HG02943 (cell line): Measurements from ENCODE around the gene EVX2.

Experiments
- ATAC-seq: cut with Tn5 transposase; IDR thresholded peaks from one replicate; pipeline ENCODE4 v1.9.1; 2021; ENCODE audit warnings: mild to moderate bottlenecking, low read depth, moderate library complexity; ENCODE audit not compliant: unreplicated experiment

Gene EVX2

DNA sequence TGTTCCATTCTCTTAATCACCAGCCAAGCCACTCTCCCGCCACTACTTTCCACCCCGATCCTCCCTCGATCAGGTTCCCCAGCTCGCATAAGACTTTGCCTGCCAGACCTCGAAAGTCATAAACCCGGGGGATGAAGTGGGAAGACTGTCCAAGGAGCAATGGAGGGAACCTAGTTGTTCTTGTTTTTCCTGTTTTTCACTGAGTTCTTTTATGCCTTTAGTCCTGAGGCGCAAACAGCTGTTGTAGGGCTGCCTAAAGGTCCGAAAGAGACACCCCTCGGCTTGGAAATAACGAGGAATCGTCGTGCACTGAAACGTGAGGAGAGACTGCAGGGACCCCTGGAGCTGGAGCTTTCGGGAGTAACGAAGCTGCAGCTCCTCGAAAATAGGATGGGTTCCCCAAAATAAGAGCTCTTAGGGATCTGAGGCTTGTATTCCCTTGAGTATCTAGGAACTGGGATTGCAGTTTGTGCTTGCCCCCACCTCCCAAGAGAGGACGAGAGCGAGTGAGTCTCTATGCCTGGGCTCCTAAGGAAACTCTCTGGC lies 14.1 kb upstream of the EVX2 start:
- ATAC-seq, result no peak

DNA sequence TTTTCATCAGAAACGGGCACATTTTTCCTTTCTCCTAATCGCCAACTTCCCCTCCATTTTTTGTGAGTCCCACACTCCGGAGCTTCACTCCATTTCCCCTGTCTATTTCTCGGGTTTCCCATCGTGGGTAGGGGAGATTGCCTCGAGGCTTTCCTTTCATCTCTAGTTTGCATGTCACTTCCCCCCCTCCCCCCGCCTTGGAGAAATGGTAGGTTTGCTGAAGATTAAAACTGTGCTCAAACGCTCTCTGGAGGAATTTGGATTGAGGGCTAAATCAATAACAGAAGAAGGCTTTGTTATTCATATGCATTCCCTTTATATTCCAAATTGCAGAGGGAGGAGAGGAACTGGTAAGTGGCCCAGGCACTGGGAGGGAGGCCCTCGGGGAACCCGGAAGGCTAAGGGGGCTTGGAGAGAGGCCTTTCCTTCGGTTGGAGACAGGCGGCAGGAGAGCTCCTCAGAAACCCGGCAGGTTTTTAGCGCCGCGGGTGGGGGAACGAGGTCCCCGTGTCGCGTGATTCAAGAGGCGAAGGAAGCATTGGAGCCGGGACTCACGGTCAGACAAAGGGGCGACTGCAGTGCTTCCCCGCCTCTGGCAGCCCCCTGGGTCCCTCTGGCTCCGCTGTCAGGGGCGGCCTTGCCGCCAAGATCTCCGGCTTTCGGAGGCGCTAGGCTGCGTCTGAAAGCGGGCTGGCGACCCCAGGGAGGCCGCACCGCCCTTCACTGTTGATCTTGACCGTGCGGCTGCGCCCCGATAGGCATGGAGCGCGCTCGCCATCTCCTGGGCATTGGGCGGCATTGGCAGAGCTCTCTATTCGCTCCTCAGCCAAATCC lies 13.4 kb upstream of the EVX2 start:
- peak; percentile 92 for ATAC-seq

DNA sequence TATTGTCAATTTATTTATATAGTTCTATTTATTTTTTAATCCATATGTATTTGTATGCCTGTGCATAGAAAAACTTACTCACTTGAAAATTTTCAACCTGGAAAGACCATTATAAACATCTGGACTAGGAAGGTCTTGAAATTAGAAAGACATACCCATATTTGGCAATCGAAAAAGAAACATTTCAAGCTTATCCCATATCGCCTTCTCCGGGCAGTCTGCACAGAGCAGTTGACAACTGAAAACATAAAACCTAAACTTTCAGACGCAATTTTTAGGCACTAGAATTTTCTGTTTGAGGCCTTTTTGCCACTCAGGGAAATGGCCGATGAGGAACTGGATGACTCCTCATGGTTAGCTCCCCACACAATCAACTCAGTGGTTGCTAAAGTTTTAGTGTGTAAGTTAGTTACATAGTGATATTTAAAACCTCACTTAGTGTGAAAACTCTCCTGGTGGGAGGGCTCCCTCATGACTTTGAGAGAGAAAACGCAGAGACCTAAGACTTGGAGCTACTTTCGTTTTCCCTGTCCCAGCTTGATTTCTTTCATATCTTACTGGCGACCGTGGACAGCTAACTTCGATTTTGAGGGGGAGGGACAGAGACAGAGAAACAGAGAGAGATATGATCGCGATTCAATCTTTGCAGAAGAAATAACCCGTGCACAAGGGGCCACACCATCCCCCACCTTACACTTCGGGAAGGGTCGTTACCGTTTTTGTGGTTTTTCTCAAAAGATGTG lies 12.7 kb upstream of the EVX2 start:
- no peak for ATAC-seq

DNA sequence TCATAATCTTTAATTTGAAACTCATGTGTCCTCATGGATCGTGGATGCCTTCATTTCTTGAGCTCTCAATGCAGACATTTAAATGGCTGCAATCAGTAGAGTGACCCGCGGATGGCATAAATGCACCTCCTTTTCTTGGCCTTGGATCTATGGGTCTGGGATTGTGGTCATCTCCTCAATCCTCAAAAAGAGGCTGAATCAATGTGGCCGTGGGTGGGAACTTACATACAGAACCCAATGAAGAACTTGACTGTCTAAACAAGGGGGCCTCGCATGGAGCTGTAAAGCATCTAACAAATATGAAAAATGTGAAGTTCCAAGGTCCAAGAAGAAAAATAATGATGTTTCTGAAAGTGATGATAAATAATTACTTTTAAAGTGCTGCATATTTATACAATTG lies 11.7 kb upstream of the EVX2 start:
- no peak for ATAC-seq

DNA sequence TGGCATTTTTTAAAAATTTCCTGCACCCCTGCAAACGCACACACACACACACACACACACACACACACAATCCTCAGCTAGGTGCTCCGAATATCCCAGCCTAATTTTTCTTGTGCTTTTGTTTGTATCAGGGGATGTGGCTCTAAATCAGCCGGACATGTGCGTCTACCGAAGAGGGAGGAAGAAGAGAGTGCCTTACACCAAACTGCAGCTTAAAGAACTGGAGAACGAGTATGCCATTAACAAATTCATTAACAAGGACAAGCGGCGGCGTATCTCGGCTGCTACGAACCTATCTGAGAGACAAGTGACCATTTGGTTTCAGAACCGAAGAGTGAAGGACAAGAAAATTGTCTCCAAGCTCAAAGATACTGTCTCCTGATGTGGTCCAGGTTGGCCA lies 10.6 kb upstream of the EVX2 start:
- no peak for ATAC-seq

DNA sequence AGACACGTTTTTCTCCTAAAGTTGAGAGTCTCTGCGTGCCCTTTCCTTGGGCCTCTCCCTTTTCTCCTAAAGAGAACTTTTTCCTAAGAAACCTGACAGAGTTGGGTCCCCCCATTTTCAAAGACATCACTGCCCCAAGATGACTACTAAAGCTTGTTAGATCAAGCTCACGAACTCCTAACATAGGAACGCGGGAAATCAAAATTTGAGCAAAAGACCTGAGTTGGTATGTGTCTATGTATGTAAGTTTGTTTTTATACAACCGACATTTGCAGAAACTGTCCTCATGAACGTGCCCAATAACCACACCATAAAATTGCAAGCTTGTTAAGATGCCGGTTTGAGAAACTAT lies 10.1 kb upstream of the EVX2 start:
- ATAC-seq, result no peak

DNA sequence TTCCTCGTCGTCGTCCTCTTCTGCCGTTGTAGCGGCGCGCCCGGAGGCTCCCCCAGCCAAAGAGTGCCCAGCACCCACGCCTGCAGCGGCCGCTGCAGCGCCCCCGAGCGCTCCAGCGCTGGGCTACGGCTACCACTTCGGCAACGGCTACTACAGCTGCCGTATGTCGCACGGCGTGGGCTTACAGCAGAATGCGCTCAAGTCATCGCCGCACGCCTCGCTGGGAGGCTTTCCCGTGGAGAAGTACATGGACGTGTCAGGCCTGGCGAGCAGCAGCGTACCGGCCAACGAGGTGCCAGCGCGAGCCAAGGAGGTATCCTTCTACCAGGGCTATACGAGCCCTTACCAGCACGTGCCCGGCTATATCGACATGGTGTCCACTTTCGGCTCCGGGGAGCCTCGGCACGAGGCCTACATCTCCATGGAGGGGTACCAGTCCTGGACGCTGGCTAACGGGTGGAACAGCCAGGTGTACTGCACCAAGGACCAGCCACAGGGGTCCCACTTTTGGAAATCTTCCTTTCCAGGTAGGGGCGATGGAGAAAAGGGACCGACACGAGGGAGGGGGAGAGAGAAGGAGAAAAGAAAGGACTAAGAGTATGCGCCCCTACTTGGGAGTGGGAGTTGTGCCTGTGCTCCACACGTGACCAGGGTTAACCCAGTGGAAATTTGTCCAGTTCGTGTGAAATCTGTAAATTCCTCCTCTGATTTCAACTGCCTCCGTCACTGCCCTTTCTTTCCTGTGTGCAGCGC lies 9.6 kb upstream of the EVX2 start:
- ATAC-seq, result no peak

DNA sequence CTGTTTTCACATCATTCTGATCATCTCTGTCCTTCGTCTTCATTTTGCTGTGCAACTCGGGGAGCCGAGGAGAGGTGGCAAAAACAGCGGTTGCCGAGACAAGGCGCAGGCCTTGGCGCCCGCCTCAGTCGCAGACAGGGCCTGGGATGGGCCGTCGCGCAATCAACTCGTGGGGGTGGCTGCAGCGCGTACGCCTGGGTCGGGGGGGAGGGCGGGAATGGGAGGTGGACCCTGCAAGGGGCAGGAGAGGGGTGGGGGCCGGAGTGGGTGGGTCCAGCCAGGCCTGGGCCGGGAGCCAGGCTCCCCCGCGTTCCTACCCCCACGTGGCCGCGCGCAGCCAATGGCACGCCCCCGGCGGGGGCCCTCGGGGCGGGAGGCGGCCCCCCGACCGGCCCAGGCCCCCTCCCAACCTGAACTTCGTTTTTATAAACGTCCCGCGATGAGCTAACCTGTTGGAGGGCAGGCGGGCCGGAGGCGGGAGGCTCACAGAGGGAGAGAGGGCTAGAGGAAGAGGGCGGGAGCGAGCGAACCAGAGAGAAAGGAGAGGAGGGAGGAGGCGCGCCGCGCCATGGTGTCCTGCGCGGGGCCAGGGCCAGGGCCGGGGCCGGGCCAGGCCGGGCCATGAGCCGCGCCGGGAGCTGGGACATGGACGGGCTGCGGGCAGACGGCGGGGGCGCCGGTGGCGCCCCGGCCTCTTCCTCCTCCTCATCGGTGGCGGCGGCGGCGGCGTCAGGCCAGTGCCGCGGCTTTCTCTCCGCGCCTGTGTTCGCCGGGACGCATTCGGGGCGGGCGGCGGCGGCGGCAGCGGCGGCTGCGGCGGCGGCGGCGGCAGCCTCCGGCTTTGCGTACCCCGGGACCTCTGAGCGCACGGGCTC lies 8.7 kb upstream of the EVX2 start, which contains the start of gene HOXD13:
TSS of gene HOXD13 (plus strand) at position 452 of the 875 bp plus-strand sequence. CDS start at position 622, 170 bp downstream.
- ATAC-seq, result no peak

DNA sequence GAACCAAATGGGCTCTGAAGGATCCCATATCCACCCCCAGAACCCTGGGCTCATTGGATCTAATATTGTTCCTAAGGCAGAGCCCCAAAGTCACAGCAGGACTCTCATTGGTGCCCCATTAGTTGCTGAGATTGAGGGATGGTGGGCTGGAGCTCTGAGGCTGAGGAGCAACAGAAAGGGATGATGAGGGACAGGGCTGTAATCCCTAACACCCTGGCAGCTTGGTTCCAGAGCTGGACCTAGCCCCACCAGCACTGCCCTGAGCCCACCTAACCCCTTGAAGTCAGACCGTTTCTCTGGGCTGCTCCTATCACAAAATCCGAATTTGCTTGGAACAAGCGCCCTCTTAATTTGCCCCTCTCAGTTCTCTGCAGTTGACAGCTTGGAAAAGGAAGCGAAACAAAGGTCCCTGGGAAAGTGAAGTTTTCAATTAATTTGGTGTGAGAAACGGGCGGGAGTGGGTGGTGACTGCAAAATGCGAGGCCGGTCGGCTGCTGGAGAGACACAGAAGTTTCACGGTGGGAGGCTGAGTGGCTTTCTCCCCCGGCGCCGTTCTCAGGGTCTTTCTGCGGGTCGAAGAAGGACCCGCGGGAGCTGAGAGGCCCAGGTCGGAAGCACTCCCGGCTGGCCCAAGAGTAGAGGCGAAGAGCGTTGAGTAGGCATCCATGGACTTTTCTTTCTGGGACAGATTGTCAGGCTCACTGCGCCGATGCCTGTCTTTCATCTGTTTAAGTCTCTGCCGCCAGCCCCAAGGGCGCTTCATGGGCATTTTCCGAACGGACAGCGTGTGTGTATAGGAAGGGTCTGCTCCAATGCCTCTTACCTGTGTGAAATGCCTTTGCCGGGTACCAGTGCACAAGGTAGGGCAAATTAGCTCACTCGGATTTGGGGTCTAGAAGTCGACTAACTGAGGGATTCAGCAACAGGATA lies 7.8 kb upstream of the EVX2 start:
- ATAC-seq, result no peak

DNA sequence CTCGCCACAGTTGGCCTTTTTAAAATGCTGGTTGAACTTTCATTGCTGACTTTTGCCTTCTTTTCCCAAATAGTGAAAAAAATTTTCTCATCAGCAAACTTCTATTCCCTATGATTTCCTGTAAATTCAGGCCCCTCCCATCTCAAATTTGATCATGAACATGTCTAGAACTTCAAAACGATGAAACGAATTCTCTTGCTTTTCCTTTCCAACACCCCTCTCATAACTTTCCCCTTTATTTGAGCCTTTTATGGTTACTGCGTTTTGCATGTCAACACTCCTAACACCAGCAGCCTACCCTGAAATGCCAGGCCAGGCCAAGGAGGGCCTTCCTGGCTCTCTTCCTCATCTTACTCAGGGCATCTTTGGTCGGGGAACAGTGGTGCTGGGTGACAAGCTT lies 7.1 kb upstream of the EVX2 start:
- no peak for ATAC-seq

DNA sequence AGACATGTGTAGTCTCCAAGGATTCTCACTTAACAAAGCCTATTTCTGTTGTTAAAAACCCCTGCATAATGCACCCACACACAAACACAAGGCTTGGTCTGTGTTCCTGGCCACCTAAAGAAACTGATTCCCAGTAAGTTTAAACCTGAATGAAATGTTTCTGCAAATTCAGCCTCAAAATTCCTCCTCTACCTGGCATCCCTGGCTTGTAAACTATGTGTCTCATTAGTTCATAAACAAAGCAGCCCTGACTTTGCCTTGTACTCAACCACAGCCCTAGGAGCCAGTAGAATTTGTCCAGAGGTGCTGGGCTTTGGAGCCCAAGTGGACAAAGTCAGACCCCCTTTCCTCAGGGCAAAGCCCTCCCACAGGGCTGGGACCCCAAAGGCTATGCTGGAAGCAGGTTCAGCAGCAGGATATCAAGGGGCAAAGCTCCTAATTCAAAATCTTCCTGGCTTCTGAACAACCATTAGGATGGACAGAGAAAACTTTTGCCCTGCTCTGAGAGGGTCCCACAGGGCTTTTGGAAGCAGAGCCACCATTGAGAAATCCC lies 6.2 kb upstream of the EVX2 start:
- no peak for ATAC-seq

DNA sequence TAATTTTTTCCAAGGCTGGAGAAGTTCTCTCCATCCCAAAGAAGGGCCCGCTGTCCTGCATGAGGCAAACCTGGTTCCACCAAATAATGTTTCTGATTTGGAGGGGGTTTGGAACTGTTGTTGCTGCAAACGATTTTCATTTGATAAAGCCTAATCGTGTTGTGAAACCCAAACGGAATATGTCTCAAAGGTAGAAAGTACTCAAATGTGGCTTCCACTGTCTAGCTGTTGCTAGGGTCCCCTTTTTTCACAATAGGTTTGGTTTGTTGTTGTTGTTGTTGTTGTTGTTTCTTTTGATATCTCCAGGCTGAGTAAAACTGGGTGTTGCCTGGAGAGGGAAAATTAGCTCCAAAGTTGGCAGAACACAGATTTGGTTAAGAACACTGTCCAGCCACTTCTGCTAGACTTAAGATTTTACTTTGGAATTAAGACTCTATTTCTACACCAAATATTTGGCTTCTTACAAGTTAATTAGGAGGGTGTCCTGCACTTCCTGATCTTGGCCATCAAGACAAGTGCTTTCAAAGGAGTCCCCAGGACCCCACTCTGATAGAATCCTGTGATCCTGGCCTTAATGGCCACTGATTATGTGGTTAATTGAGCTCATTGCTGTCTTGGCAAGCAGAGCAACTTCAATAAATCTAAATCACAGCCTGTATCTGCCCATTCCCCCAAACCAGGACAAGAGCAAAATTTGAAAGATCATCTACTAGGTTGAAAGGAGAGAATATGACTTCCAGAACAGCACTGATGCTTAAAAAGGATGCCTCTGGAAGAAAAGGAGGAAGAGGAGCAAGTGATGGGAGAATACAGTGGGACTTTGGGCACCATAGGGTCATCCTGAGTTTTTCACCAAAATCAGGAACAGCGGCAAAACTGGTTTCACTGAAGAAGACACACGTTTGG lies 5.4 kb upstream of the EVX2 start:
- ATAC-seq, result no peak

DNA sequence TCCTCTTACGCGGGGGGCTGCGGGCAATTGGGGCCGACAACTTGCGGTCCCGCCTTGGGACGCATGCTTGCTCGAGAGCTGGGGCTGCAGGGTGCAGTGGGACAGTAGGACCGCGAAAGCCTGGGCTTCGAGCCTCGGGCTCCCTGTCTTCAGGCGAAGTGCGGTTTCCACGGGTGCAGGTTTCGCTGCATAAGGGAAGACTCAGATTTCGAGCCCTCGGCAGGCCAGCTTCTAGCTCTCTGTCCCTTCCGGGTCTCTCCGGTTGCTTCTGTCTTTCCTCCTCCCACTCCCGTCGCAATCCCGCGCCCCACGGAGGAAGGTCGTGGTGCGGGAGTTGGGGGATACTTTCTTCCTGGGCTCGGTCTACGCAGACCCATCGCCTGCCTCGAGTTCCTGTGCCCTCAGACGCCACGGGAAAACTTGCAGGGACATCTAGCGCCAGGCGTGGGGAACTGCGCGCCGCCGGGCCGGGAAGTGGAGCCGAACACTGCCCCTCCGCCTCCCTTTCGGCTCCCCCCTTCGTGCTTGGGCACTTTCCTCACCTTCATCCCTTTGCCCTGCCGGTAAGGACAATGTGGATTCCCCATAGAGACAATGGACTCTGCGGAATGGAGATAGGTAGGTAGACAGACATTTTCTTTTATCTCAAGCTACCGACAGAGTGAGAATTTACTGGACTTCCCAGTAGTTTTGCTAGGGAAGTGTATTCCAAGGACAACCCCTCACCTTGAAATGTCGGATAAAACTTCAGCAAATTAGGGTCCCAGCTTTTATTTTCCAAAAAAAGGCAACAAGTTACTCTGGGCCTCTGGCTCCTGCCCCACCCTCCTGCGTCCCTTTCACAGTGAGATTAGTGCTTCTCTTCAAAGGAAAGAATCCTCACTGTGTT lies 4.5 kb upstream of the EVX2 start:
- ATAC-seq, result no peak

DNA sequence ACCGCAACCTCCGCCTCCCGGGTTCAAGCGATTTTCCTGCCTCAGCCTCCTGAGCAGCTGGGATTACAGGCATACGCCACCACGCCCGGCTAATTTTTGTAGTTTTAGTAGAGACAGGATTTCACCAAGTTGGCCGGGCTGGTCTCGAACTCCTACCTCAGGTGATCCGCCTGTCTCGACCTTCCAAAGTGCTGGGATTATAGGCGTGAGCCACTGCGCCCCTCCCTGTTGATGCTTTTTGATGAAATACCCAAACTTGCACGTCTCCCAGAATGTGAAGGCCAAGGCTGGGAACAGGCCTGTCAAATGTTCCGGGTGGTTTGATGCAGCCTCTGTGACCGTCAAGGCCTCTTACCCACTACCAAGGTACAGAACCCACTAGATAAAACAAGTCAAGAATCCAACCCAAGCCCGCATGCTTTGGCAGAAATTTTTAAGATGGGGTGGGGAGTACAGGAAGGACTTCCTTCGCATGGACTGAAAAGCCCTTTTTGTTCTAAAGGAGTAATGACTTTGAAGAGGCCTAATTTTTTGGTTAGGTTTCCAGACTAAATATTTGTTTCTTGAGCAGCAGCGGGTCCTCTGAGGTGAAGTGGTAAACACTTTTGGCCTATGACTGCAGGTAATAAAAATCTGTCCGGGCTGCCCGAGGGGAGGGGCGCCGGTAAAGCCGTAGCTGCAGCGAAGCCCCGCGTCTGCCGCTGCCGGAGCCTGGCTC lies 3.7 kb upstream of the EVX2 start:
- ATAC-seq, result no peak

DNA sequence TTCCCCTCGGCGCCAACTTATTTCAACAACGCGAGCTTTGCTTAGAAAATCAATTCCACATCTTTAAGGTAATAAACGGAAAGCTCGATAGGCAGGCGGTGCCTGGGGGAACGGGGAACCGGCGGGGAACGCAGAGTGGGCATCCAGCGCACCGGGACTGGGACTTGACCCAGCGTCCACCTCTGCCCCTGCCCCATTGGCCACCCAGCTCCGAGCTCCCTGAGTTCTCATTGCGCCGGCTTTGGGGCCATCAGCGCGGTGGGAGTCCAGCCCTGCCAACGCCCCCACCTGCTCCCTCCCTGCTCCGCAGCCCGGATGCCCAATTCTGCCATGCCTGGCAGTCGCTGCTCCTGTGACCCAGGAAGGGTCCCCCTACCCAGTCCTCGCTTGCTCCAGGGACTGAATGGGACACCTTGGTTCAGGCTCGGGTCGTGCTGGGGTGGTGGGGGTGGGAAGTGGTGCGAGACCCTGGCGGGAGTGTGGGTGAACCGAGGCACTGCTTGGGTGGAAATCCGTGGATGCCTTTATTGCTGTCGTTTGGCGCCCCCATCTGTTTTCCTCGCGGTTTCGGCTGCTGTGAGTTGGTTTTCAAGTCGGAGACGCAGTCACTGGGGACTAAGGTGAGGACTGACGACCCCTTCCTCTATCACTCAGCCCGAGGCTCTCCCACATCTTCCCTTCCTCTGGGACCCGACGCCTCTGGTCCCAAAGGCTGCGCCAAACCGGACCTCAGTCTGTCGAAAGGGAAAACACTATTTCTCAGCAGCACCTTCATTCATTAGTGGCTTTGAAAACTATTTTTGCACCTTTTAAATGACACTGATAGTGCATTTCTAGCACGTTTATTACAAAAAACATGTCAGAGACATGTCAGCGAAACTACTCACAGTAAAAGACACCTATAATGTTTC lies 2.4 kb upstream of the EVX2 start:
- ATAC-seq, result no peak
